GM23338 (cell line): ENCODE measurements around the gene TCF7L2. TPM values are rescaled to one million over a fixed set of nuclear protein-coding genes. Genes with fewer than 3 reads are reported as not detected.
A peak's percentile ranks its signal among the peaks of the same experiment; 100 is the strongest.

ENCODE experiments used
- ATAC-seq: fragments of 200-7000 bp; cut with Tn5 transposase; 3 replicates; pipeline ENCODE4 v1.9.1; 2020
- DNase-seq: peaks from one replicate; pipeline ENCODE4 v3.0.0-alpha.2; 2015; ENCODE audit warnings: low spot score
- H2AFZ ChIP-seq: fragments of 200-600 bp; sonication (generic); 2 replicates; pipeline ENCODE4 v1.8.0; 2016; ENCODE audit warnings: antibody characterized with exemption, mild to moderate bottlenecking, moderate library complexity
- H3F3A ChIP-seq: fragments of 200-600 bp; sonication (generic); replicated peaks from 2 replicates; pipeline ENCODE4 v1.8.0; 2017; ENCODE audit warnings: antibody characterized with exemption, mixed run types, low read depth
- H3K27ac ChIP-seq: fragments of 200-600 bp; sonication (generic); 2 replicates; pipeline ENCODE4 v1.6.1; 2016; ENCODE audit warnings: low read depth
- H3K27me3 ChIP-seq: fragments of 200-600 bp; sonication (generic); 2 replicates; pipeline ENCODE4 v1.8.0; 2016; ENCODE audit warnings: mild to moderate bottlenecking, mixed run types, moderate library complexity; ENCODE audit not compliant: insufficient read depth
- H3K36me3 ChIP-seq: fragments of 200-600 bp; sonication (generic); 2 replicates; pipeline ENCODE4 v1.8.0; 2016; ENCODE audit warnings: mild to moderate bottlenecking; ENCODE audit not compliant: insufficient read depth
- H3K4me1 ChIP-seq: fragments of 200-600 bp; sonication (generic); 2 replicates; pipeline ENCODE4 v1.8.0; 2016; ENCODE audit warnings: mild to moderate bottlenecking, moderate library complexity; ENCODE audit not compliant: insufficient read depth
- H3K4me2 ChIP-seq: fragments of 200-600 bp; sonication (generic); 2 replicates; pipeline ENCODE4 v1.7.1; 2017; ENCODE audit warnings: mixed run types
- H3K4me3 ChIP-seq: fragments of 200-600 bp; sonication (generic); 2 replicates; pipeline ENCODE4 v1.6.1; 2016; ENCODE audit warnings: mixed run types
- H3K79me2 ChIP-seq: fragments of 200-600 bp; sonication (generic); replicated peaks from 2 replicates; pipeline ENCODE4 v1.8.0; 2017; ENCODE audit warnings: mild to moderate bottlenecking; ENCODE audit not compliant: insufficient read depth
- H3K9me2 ChIP-seq: fragments of 200-600 bp; sonication (generic); 2 replicates; pipeline ENCODE4 v1.8.0; 2017; ENCODE audit not compliant: insufficient read depth
- H4K20me1 ChIP-seq: fragments of 200-600 bp; sonication (generic); replicated peaks from 2 replicates; pipeline ENCODE4 v1.8.0; 2017; ENCODE audit warnings: mild to moderate bottlenecking; ENCODE audit not compliant: insufficient read depth
- H3K27ac Mint-ChIP-seq: 2 replicates; pipeline ENCODE4 v1.8.0; 2020; ENCODE audit warnings: inconsistent platforms, mild to moderate bottlenecking, moderate library complexity, mixed read lengths
- H3K27me3 Mint-ChIP-seq: 3 replicates; pipeline ENCODE4 v1.8.0; 2022; ENCODE audit warnings: low read depth, mild to moderate bottlenecking, moderate library complexity, mixed read lengths, inconsistent platforms; ENCODE audit not compliant: insufficient read depth, poor library complexity
- H3K36me3 Mint-ChIP-seq: 3 replicates; pipeline ENCODE4 v1.8.0; 2021; ENCODE audit warnings: low read depth, mild to moderate bottlenecking, inconsistent platforms, moderate library complexity, mixed read lengths
- H3K4me1 Mint-ChIP-seq: 3 replicates; pipeline ENCODE4 v1.8.0; 2020; ENCODE audit warnings: mild to moderate bottlenecking, inconsistent platforms, mixed read lengths
- H3K4me3 Mint-ChIP-seq: 3 replicates; pipeline ENCODE4 v1.8.0; 2021; ENCODE audit warnings: moderate library complexity, mild to moderate bottlenecking, inconsistent platforms, mixed read lengths
- H3K9me3 Mint-ChIP-seq: 3 replicates; pipeline ENCODE4 v1.8.0; 2020; ENCODE audit warnings: moderate library complexity, mild to moderate bottlenecking, inconsistent platforms, mixed read lengths
- CREB1 ChIP-seq: fragments of 250-450 bp; sonication (Bioruptor Pico); IDR thresholded peaks from 2 replicates; pipeline ENCODE4 v1.5.0; 2020; ENCODE audit warnings: low read depth, mild to moderate bottlenecking, moderate library complexity
- ETS1 ChIP-seq: IDR thresholded peaks from 2 replicates; pipeline ENCODE4 v1.6.1; 2016; ENCODE audit warnings: antibody characterized with exemption
- EZH2phosphoT487 ChIP-seq: fragments of 200-600 bp; sonication (generic); IDR thresholded peaks from one replicate; pipeline ENCODE4 v1.8.1; 2018; ENCODE audit warnings: antibody characterized with exemption; ENCODE audit not compliant: unreplicated experiment
- JUNB ChIP-seq: IDR thresholded peaks from one replicate; pipeline ENCODE4 v1.6.1; 2016; ENCODE audit warnings: antibody characterized with exemption; ENCODE audit not compliant: unreplicated experiment
- NANOG ChIP-seq: IDR thresholded peaks from 2 replicates; pipeline ENCODE4 v1.6.1; 2016; ENCODE audit warnings: antibody characterized with exemption, borderline replicate concordance
- POLR2AphosphoS5 ChIP-seq: IDR thresholded peaks from 2 replicates; pipeline ENCODE4 v1.6.1; 2016; ENCODE audit warnings: antibody characterized with exemption, low read depth
- REST ChIP-seq: IDR thresholded peaks from one replicate; pipeline ENCODE4 v1.6.1; 2018; ENCODE audit warnings: antibody characterized with exemption; ENCODE audit not compliant: unreplicated experiment
- STAT1 ChIP-seq: IDR thresholded peaks from one replicate; pipeline ENCODE4 v1.6.1; 2016; ENCODE audit warnings: antibody characterized with exemption; ENCODE audit not compliant: unreplicated experiment
- ZNF114 ChIP-seq: fragments of 250-450 bp; sonication (Bioruptor Pico); IDR thresholded peaks from 2 replicates; pipeline ENCODE4 v1.5.0; 2020; ENCODE audit warnings: mild to moderate bottlenecking, moderate library complexity
- ZNF331 ChIP-seq: fragments of 250-450 bp; sonication (Bioruptor Pico); IDR thresholded peaks from 2 replicates; pipeline ENCODE4 v1.5.0; 2020; ENCODE audit warnings: low read depth, mild to moderate bottlenecking, moderate library complexity
- ZNF462 ChIP-seq: fragments of 250-450 bp; sonication (Bioruptor Pico); IDR thresholded peaks from 2 replicates; pipeline ENCODE4 v1.5.0; 2020; ENCODE audit warnings: mild to moderate bottlenecking, moderate library complexity
- polyA plus RNA-seq: library from polyadenylated mRNA; unstranded; fragments of >200 nt; fragmentation: Nextera tagmentation; extraction: Ambion mirVana; gene quantifications from 2 replicates; pipeline ENCODE4 v1.2.1, GENCODE V29; 2016
- total RNA-seq: library from RNA; depleted of rRNA; stranded (reverse); fragments of >200 nt; shearing (Covaris generic); gene quantifications from 2 replicates; pipeline ENCODE4 v1.2.3, GENCODE V29; 2014

The TCF7L2 gene
- total and polyA plus RNA-seq, 2 experiments from 2014 or later, result 32.2 to 80.8 TPM

- no peaks in the 10 kb centered on the region for H3K9me2 ChIP-seq
- peak overlapping the region; percentile 81 for H3K4me2 ChIP-seq
- H3K79me2 ChIP-seq, result peaks cover 93% of the 10 kb centered on the region
- DNase-seq, result no peak
- ATAC-seq, result no peak
- H3K4me3 Mint-ChIP-seq, result peak overlapping the region; percentile 75
- no peak overlapping the region for H2AFZ ChIP-seq
- H3K4me1 Mint-ChIP-seq, result peaks cover 84% of the 10 kb centered on the region
- peaks cover 90% of the 10 kb centered on the region for H3K4me1 ChIP-seq
- no peaks in the 10 kb centered on the region for H3K36me3 Mint-ChIP-seq
- no peaks in the 10 kb centered on the region for H3K27me3 ChIP-seq
- H3K4me3 ChIP-seq, result peak overlapping the region; percentile 48
- H3F3A ChIP-seq, result 0 out of 2 replicates have a peak, but pooled peaks cover 3% of the 10 kb centered on the region
- H3K9me3 Mint-ChIP-seq, result no peaks in the 10 kb centered on the region
- peaks cover 14% of the 10 kb centered on the region for H3K27me3 Mint-ChIP-seq
- TF ChIP-seq STAT1, result no peak
- no peak for TF ChIP-seq POLR2AphosphoS5
- TF ChIP-seq EZH2phosphoT487, result no peak
- peaks cover 37% of the 10 kb centered on the region for H4K20me1 ChIP-seq
- no peaks in the 10 kb centered on the region for H3K36me3 ChIP-seq
- H3K27ac Mint-ChIP-seq, result no peak overlapping the region
- peak overlapping the region; percentile 46; the same call in 1 of the 2 replicates for H3K27ac ChIP-seq
Observed at GRCh38 chr10:113127901-113128283, 177.8 kb downstream of the TCF7L2 start.

- Mint-ChIP-seq H3K4me3 (peak overlapping the region; percentile 75), H3K4me1 (peaks cover 85% of the 10 kb centered on the region), H3K9me3 (no peaks in the 10 kb centered on the region), H3K27me3 (peaks cover 19% of the 10 kb centered on the region), H3K27ac (no peak overlapping the region), H3K36me3 (no peaks in the 10 kb centered on the region)
- Histone ChIP-seq H3K79me2 (peaks cover 95% of the 10 kb centered on the region), H3K27me3 (no peaks in the 10 kb centered on the region), H2AFZ (no peak overlapping the region), H3K4me3 (peak overlapping the region; percentile 48), H3K4me1 (peaks cover 92% of the 10 kb centered on the region), H3K36me3 (no peaks in the 10 kb centered on the region), H4K20me1 (peaks cover 35% of the 10 kb centered on the region), H3K27ac (peak overlapping the region; percentile 46), H3K9me2 (no peaks in the 10 kb centered on the region), H3F3A (0 out of 2 replicates have a peak, but pooled peaks cover 3% of the 10 kb centered on the region), H3K4me2 (peak overlapping the region; percentile 81)
- DNase-seq (no peak), ATAC-seq (no peak; the same call in 2 of the 3 replicates)
- no peak for TF ChIP-seq POLR2AphosphoS5
- TF ChIP-seq ZNF331 (CRISPR knock-in tag), result no peak
- TF ChIP-seq STAT1, result no peak
- TF ChIP-seq ZNF114 (CRISPR knock-in tag), result no peak
- TF ChIP-seq CREB1 (CRISPR knock-in tag), result no peak
- no peak for TF ChIP-seq NANOG
- TF ChIP-seq ZNF462 (CRISPR knock-in tag), result no peak
- no peak for TF ChIP-seq REST
- TF ChIP-seq EZH2phosphoT487, result no peak
- TF ChIP-seq ETS1, result no peak
- TF ChIP-seq JUNB, result no peak
Observed at GRCh38 chr10:113128450-113129070, 178.5 kb downstream of the TCF7L2 start.
